HG03175 (cell line): Measurements from ENCODE around the gene ATP11C.
"Not testable (repeated sequence)": the region's sequence is repeated elsewhere in the genome, so short reads cannot be mapped to it uniquely, and the experiment has no call there.

ENCODE experiments used
- ATAC-seq: cut with Tn5 transposase; IDR thresholded peaks from one replicate; pipeline ENCODE4 v1.9.1; 2021; ENCODE audit warnings: mild to moderate bottlenecking, moderate library complexity; ENCODE audit not compliant: unreplicated experiment

The ATP11C gene

GRCh38 chrX:139864640-139865039 is 68.2 kb downstream of the ATP11C start:
- no peak for ATAC-seq

DNA sequence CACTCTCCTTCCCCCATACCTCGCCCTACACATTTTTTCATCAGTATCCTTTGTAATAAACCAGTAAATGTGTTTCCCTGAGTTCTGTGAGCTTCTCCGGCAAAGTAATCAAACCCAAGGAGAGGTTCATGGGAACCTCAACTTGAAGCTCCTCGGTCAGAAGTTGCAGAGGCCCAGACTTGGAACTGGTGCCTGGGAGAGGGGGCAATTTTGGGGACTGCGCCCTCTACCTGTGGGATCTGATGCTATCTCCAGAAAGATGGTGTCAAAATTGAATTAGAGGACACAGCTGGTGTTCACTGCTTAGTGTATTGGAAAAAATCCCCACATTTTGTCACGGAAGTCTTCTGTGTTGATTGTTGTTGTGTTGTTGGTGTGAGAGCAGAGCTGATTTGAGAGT is 70.6 kb downstream of the ATP11C start:
- ATAC-seq = no peak

DNA sequence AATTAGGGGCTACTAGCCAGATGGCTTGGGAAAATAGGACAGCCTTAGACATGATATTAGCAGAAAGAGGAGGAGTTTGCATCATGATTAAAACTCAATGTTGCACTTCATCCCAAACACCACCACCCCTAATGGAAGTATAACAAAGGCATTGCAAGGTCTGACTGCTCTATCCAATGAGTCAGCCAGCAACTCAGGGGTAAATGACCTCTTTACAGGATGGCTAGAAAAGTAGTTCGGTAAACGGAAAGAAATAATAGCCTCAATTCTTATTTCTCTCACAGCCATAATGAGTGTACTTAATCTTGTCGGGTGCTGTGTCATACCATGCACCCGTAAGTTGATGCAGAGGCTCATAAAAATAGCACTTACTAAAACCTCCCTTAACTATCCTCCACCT is 76.0 kb downstream of the ATP11C start:
- ATAC-seq = not testable (repeated sequence)

DNA sequence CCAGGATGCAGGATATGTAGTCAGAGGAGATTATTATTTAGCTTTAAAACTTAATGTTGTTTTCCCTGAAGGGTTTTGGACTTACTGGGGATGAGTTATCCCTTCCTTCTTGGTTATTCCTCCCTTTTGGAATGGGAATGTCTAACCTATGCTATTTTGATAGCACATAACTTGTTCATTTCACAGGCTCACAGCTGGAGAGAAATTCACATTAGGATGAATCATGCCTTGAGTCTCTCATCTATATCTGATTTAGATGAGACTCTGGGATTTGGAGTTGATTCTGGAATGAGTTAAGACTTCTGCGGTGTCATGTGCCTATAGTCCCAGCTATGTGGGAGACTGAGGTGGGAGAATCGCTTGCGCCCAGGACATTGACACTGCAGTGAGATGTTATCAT is 81.1 kb downstream of the ATP11C start:
- ATAC-seq = no peak

GRCh38 chrX:139850968-139851367 is 81.9 kb downstream of the ATP11C start:
- ATAC-seq = no peak

DNA sequence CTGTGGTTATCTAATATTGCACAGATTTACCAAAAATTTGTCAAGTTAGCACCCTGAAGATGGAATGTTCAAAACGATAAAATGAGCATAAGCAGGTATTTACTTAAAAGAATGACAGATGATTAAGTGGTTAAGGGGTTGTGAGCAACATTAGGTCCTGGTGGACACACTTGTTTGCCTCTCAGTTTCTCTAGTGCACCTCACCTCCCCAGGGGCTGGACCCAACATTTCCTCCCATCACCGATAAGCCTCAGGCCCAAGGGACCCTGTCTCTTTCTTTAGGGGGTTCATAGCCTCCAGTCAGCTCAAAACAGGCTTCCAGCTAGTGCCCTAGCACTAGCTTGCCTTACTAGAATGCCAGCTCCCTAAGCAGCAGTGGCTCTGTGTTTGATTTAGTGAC is 88.0 kb downstream of the ATP11C start:
- no peak for ATAC-seq

GRCh38 chrX:139844163-139844562 is 88.7 kb downstream of the ATP11C start:
- no peak for ATAC-seq

DNA sequence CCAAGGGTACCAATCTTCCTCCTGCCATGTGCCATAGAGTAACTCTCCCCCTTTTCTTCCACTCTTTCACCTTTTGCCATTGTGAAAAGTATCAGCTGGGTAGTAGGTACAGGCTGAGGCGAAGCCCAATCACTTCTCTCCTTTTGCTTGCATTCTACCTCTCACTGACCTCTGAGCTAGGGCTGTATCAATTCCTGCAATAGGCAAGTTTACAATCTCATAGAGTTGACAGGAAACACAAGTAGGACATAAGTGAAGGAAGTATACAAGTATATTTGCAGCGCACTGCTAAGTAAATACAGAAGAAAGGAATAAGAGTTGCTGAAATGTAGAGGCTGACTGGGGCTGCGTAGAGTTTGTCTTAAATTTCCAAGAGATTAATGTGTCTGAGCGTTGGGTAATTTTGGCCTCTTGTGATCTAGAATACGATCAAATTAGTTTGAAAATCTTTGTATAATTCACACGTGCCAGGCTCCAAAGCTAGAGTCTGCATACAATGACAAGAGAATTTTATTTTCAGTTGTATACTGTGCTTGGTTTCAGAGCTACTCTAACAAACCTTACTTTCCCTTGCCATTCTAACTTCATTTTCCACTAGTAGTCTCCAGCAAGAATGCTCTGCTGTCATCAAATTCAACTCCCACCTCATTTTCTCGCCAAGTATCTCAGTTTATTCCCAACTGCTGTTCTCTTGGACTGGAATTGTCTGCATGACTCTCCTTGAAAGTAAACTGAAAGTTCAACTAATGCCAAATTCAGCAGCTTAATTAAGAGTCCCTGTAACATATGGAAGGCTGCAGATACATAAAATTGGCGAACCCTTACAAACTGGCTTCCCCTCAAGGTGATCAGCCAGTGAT is 90.3 kb downstream of the ATP11C start:
- no peak for ATAC-seq

GRCh38 chrX:139836335-139836734 is 96.5 kb downstream of the ATP11C start:
- ATAC-seq = not testable (repeated sequence)

DNA sequence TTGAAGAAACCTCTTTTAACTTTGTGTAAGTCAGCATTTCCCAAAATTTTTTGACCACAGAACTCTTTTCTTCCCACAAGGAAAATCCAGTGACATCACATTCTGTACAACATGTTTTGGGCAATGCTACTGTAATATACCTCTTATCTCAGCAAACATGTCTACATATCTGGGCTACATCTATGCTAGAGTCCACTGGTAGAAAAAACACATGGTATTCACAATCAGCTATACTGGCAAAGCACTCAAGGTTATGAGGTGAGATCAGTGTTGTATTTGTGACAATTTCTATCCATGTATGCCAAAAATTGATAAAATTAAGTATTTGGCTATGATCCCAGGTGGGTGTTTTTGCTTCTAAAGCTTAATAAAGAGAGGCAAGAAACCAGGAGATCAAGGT is 98.0 kb downstream of the ATP11C start:
- no peak for ATAC-seq

DNA sequence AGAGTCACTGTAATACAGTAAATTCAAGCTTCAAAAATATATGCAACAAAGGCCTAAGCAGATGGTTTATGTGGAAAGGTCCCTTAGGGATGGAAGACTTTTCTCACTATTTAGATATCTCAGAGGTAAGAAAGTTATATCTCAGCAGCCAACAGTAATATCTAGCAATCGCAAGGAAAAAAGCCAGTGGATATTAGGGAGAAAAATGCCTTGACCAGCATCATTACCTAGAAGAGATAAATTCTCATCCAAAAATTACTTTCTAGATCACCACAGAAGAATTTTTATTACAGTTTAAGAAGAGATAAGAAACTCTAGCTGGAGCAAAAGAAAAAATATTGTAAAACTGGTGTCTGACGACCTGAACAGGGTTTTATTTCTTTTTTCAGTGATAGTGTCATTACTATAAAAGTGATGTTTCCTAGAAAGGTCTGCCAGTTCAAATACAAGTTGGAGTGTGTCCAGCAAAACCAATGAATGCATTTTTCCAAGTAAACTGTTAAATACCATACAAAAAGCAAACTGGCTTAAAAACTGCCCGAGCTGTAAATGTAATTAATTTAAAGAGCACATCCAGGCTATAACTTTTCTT is 100.0 kb downstream of the ATP11C start:
- ATAC-seq = no peak

GRCh38 chrX:139831675-139832456 is 101.0 kb downstream of the ATP11C start:
- peak; percentile 68 for ATAC-seq

DNA sequence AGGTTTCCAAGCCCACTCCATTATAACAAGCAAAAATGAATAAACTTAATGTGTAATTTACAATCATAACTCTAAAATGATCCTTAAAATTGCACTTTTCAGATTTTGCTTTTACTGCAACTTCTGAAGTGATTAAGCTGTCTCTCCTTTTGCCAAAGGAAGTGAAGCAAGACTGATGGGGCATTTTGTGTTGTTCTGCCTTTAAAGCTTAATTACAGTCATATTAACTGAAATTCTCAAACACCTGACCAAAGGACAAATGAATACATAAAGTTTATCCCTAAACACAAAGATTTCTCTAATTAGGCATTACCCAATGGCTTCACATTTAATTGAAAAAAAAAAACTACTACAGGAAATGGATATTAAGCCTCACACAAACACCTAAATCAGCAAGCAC is 101.8 kb downstream of the ATP11C start:
- ATAC-seq = no peak

DNA sequence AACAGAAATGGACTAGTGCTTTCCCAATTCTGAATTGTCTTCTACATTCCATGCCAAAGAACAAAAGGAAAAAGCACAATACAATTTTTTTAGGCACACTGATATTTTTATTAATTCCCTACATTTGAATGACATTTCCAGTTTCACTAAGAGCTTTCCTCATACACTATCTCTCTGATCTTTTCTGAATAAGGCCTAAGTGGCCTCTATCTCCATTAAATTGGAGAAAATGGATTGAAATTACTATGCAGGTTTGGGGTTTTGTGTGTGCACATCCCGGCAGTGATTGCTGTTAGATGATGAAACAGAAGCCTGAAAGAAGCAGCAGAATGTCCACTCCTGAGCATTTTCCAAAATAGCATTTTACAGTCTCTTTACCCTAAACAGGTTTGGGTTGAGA is 104.0 kb downstream of the ATP11C start:
- ATAC-seq = no peak

DNA sequence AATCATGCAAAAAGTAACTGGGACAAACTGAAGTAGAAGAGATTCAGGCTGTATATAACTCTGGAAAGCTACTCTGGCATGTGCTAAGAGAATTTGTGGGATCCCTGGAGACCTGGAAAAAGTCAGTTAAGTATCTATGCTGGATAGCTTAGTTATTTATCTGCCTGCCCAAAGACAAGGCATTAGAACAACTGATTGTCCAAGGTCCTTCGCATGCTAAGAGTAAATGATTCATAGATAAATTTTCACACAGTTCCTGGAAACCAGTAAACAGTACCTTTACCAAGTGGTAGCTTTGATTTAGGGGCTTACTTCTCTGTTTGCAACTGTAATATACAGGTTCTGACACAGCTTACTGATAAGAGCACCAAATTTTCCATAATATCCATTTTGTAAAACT is 104.8 kb downstream of the ATP11C start:
- ATAC-seq = peak; percentile 66

GRCh38 chrX:139826065-139827044 is 106.5 kb downstream of the ATP11C start:
- ATAC-seq = no peak

DNA sequence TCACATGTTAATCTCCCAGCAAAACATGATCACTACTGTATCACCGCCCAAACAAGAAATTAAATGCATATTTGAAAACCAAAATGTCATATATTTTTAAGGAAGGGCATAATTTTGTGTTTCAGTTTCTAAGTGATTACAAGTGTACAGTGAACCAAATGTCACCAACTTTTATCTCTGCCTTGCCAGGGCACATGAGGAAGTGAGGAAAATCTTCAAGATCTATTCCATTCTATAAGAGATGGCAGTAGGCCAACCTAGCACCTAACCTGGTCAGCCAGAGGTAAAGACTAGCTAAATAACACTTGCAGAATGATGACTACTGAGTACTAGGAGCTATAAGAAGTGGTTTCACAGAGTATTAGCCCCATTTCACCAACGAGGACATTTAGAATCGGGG is 107.2 kb downstream of the ATP11C start:
- ATAC-seq = peak; percentile 57

- no peak for ATAC-seq
Measured at GRCh38 chrX:139823806-139824205, 109.0 kb downstream of the ATP11C start.

DNA sequence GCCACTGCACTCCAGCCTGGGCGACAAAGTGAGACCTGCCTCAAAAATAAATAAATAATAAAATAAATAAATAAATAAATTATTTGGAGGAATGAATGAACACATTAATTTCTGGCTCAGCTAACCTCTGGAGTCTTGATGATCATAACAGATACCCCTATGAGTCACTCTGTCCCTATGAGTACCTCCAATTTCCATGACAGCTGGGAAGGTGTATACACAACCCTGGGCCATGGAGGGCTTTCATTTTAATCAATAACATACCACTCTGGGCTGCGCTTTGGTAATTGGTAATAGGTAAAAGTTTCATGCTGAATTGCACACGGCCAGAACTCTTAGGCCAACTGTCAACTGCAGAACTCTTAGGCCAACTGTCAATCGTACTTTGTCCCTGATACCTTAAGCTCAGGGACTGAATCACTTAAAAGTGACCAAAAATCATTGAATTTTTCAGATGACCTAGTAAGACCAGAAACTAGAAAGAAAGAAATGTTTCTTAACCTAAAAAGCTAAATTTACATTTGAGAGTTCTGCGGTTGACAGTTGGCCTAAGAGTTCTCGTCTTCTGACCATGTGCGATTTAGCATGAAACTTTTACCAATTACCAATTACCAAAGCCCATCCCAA is 112.4 kb downstream of the ATP11C start:
- ATAC-seq = no peak

DNA sequence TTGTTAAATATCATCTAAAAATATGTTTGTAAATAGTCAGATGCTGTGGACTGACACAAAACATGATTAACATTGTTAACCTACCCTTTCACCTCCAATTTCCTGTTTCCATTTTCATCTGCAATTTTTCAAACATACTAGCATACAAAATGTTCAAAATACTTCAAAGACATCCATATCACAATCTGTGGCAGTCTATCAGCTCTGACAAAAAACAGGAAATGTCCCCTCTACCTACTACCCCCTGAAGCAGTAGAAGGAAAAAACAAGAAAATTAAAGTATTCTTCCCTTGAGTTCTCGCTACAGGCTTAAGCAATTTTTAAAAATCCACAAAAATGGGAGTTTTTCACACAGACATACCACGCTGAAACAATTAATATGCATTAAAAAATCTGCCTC is 116.6 kb downstream of the ATP11C start:
- ATAC-seq = no peak
